Inflammatory macrophage treated with lipopolysaccharide for 4 hours (primary cell): ENCODE measurements around the gene A4GALT.
A peak's percentile ranks its signal among the peaks of the same experiment; 100 is the strongest.

Source experiments
- DNase-seq: peaks from one replicate; pipeline ENCODE4 v3.0.0-alpha.2; 2020

A4GALT gene

GRCh38 chr22:42700901-42701300 is 19.8 kb downstream of the A4GALT start:
- no peak for DNase-seq

DNA sequence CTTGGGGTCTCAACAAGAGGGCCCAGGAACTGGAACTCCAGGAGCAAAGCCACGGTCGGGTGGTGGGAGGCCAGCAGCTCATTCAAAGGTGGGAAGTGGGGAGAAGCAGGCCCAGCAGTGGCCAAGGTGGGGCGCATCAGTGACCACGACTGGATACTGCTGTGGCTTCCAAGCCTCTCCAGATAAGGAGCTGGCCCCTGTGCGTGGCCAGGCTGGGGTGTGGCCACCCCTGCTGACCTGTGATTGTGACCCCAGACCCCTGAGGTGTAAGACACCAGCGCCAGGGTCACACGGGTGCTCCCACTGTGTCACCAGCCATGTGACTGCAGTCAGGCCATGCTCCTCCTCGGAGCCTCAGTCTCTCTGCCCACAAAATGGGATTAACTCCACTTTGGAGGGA is 20.3 kb downstream of the A4GALT start:
- no peak for DNase-seq

DNA sequence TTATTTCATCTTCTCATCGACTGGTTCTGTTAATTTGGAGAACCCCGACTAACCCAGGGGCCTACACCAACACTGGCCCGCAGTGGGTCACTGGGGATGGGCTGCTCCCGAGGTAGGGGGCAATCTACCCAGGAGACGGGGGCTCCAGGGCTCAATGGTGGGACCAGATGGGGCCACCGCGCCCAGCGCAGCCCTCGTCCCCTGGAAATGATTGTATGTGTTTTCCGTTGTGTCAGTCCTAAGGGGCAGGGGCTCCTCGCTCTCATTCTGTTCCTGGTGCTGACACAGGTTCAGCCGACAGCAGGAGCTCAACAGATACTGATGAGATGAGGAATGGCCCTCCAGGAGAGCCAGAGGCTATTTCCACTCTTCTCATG is 20.7 kb downstream of the A4GALT start:
- no peak for DNase-seq

DNA sequence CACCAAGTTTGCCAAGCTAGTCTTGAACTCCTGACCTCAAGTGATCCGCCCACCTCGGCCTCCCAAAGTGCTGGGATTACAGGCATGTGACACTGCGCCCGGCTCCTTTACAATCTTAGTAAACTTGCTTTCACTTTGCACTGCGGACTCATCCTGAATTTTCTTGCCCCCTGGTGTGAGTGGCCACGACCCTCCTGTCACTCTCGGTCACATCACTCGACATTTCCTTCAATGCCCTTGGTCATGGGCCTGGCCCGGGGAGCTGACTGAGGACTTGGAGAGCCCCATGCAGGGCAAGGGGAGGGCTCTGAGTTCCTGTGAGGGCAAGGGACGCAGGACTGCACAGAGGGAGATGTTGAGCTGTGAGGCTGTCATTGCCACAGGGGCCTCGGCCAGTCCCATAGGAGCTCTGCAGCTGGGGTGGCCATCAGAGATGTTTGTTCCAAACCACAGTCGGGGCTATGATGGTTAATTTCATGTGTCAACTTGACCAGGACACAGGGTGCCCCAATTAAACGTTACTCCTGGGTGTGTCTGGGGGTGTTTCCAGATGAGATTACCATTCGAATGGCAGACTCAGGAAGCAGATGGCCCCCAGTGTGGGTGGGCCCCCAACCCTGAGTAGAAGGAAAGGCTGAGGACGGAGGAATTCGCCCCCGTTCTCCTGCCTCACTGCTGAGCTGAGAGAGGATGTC is 21.2 kb downstream of the A4GALT start:
- no peak for DNase-seq

- DNase-seq, result no peak
These were observed 23.1 kb downstream of the A4GALT start for GRCh38 chr22:42697542-42698013.

- DNase-seq, result no peak
These were observed 24.2 kb downstream of the A4GALT start for GRCh38 chr22:42696331-42696967.

DNA sequence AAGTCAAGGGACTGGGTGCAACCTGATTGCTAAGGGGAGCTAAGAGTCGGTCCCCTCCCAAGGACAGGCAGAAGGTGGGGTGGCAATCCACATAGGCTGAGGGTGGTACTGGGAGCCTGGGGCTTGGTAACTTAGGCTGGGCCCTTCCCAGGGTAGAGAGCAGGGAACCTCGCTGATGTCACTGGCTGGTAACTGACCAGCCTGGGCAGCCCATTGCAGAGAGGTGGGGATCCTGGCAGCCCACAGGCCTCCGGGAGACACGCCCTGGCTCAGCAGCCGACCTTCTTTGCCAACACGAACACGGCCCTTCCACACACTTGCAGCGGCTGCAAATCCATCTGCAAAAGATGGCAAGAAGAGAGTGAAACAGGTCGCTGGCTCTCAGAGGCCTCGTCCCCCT is 25.4 kb downstream of the A4GALT start:
- no peak for DNase-seq

DNA sequence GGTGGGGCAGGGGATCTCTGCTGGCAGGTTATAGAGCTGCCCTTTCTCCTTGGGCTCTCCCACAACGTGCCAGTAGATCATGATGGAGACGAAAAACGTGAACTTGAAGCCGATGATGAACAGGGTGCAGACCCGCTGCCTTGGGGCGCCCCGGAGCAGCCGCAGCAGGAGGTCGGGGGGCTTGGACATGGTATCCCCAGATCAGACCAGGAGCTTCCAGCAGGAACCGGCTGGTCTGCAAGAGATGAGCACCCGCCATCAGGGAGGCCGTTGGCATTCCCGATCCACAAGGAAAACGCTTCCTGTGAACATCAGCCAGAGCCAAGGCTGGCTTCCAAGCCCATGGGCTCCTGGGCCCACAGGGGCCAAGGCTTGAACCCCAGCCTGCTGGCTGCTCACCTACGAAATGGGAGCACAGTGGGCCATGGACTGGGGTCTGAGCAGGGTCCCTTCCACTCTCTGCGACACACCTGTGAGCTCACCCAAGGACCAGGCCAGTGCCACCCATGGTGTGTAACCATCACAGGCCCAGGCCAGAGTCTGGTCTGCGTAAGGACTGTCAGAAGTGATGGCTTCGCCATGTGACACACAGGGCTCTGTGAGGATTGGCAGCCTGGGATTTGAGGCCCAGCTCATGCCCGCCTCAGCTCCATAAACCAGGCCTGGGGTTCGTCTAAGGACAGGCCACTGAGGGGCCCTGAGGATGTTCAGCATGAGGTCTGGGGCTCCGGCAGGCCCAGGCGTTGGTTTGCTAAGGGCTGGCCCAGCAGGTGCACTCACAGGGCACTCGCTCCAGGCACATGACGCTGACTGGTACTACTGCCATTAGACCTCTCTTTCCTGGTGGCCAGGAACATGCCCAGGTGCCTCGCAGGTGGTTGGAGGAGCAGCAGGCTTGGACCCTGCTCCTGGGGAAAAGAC is 26.6 kb downstream of the A4GALT start:
- no peak for DNase-seq

DNA sequence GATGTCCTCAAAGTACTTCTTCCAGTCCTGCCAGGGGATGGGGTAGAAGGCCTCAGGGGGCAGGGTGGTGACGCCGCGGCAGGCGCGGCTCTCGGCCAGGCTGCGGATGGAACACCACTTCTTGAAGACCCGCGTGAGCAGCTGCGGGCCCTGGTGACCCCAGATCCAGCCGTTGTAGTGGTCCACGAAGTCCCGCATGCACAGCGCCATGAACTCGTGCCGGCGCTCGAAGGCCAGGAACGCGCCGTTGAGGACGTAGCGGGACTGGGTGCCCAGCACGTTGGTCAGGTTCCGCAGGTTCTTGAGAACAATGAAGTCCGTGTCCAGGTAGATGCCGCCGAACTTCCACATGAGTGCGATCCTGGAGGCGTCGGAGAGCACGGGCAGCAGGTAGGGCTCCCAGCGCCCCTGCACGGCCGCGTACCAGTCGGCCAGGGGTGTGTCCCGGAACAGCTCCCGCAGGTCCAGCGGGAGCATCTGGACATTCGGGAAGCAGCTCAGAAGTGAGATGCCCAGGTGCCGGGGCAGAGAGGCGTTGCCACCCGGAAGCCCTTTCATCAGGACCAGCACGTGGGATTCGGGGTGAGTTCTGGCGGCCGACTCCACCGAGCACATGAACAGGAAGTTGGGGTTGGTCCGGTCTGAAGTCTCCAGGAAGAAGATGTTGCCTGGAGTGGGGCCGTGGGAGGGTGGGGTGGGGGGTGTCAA is 27.5 kb downstream of the A4GALT start:
- no peak for DNase-seq

GRCh38 chr22:42692239-42693054 is 28.2 kb downstream of the A4GALT start:
- peak; percentile 19 for DNase-seq

- no peak for DNase-seq
These were observed 29.2 kb downstream of the A4GALT start for GRCh38 chr22:42691440-42691839.

DNA sequence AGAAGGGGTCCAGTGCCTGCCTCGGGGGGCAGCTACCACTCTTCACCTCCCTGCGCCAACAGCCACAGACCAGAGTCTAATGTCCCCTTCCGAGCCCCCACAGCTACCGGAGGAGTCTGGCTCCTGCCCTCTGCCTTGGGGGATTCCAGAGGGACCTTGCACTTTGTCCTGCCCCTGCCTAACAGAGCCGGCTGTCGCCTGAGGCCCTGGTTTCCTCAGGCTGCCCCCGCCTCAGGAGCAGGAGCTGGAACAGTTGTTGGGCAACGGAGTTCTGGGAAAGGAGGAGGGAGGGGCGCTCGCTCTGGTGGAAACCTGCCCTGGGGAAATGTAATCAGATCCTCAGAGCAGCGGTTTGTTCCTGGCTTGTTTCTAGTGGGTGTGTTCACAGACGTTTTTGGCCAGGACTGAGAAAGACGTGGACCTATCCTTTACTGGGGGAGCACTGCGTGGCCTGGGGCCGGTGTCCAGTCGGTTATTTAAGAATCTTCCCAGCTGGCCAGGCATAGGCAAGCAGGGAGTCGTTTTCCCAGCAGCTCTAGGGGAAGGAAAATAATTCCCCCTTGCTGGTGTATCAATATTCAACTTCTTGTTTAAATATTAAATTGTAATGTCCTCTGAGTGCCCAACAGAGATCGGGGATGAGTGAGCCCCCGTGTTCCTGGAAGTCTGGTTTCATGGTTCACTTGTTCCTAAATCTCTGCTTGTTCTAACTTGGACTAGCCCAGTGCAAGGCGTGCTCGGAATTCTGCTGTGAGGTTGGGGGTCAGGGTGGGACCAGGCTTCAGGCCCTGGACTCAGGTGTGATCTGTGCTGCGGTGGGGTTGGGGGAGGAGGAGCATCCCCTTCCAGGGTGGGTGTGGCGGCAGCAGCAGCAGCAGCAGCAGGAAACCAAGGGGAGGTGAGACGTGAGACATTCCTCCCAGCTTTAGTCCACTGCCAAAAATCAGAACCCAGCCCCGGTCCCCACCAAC is 32.1 kb downstream of the A4GALT start:
- DNase-seq, result no peak

DNA sequence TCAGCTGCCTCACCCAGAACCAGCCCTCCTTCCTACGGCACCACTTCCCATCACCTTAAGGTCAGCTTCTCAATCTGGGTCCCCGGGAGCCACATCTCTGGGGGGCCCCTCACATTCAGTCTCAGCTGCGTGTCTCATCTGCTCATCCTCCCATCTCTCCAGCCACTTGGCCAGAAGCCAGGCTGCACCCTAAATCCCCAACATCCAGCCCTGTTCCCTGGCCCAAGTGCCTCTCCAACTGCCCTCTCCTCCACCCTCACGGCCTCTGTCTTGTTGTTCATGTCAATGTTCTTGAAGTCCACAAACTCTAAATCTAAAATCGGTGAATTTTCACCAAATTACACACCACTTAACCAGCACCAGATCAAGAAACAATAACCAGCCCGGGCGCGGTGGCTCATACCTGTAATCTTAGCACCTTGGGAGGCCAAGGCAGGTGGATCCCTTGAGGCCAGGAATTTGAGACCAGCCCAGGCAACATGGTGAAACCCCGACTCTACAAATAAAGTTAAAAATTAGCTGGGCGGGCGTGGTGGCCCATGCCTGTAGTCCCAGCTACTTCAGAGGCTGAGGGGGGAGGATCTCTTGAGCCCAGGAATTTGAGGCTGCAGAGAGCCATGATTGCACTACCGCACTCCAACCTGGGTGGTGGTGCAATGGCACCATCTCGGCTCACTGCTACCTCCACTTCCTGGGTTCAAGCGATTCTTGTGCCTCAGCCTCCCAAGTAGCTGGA is 33.7 kb downstream of the A4GALT start:
- DNase-seq, result no peak

GRCh38 chr22:42685941-42686653 is 34.6 kb downstream of the A4GALT start:
- DNase-seq, result no peak

GRCh38 chr22:42684462-42685195 is 36.0 kb downstream of the A4GALT start:
- no peak for DNase-seq

- no peak for DNase-seq
These were observed 36.9 kb downstream of the A4GALT start for GRCh38 chr22:42683578-42684283.

DNA sequence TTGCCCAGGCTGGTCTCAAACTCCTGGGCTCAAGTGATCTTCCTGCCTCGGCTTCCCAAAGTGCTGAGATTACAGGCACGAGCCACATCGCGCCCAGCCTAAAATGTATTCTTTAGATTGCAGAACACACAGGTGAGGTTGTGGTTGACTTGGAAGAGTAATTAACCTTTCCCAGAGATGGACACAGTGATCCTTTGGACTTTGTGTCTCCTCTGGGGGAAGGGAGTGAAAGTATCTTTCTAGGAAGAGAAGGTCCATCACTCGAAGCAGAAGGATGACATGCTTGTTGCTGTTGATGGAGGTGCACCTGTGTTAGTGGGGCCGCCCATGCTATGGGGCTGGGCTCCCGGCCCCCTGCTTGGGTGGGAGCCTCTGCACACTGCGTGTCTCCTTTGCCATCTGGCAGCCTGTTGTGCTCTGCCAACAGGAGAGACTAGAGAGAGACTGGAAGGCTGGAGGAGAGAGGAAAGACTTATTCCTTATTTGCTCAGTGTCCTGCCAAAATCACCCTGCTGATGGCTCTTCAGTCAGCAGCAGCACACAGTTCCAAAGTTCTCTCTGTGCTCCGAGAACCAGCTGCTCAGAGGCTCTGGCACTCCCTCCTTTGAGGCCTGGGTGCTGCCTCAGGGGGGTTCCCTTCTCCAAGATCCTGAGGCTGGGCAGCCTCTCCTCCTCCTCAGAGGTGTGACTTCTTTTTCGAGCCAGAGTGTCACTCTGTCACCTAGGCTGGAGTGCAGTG is 38.4 kb downstream of the A4GALT start:
- no peak for DNase-seq
